ENCODE results near the gene PIK3R6.

PIK3R6 gene

GRCh38 chr17:8880466-8880865 is 13.0 kb upstream of the PIK3R6 start:
- TF ChIP-seq CTCF (conservative IDR thresholded peaks at IDR 0.05; ENCODE audit: low read length) (no peak), EZH2phosphoT487 (IDR thresholded peaks at IDR 0.05; ENCODE audit: borderline replicate concordance) (no peak)

GRCh38 chr17:8879410-8879809 is 11.9 kb upstream of the PIK3R6 start:
- no peaks in the 10 kb centered on the region for H3K4me1 ChIP-seq (ENCODE audit: insufficient read depth, low read length, poor library complexity, severe bottlenecking)
- H3K36me3 ChIP-seq (ENCODE audit: insufficient read depth, low read length): peaks cover 30% of the 10 kb centered on the region; the same call in 1 of the 2 replicates
- TF ChIP-seq EZH2phosphoT487 (IDR thresholded peaks at IDR 0.05; ENCODE audit: borderline replicate concordance) (no peak), CTCF (conservative IDR thresholded peaks at IDR 0.05; ENCODE audit: low read length) (no peak)
- no peaks in the 10 kb centered on the region for H4K20me1 ChIP-seq (ENCODE audit: insufficient read depth, low read length, poor library complexity, severe bottlenecking)
- H3K27me3 ChIP-seq (ENCODE audit: insufficient read depth, low read length, poor library complexity, severe bottlenecking): no peaks in the 10 kb centered on the region
- no peaks in the 10 kb centered on the region for H3K9me3 ChIP-seq (ENCODE audit: insufficient read depth, low read depth, low read length)
- no peaks in the 10 kb centered on the region for H3K79me2 ChIP-seq (ENCODE audit: insufficient read depth, low read length)
- H3K4me2 ChIP-seq (ENCODE audit: low read depth, low read length, poor library complexity, severe bottlenecking): no peak overlapping the region
- no peaks in the 10 kb centered on the region for H3K9me2 ChIP-seq (replicated peaks; ENCODE audit: low read depth, low read length)
- H3K4me3 ChIP-seq (ENCODE audit: low read length, poor library complexity, severe bottlenecking): no peak overlapping the region
- H3K9ac ChIP-seq (ENCODE audit: low read depth, low read length, poor library complexity, severe bottlenecking): no peak overlapping the region
- H2AFZ ChIP-seq (ENCODE audit: low read length): no peak overlapping the region
- no peaks in the 10 kb centered on the region for H3F3A ChIP-seq (ENCODE audit: low read depth)

More at GRCh38 chr17:8880466-8880865, 13.0 kb upstream of the PIK3R6 start:
- Histone ChIP-seq H3K9me3 (ENCODE audit: insufficient read depth, low read depth, low read length) (no peaks in the 10 kb centered on the region), H3K36me3 (ENCODE audit: insufficient read depth, low read length) (peaks cover 30% of the 10 kb centered on the region; the same call in 1 of the 2 replicates), H3K4me2 (ENCODE audit: low read depth, low read length, poor library complexity, severe bottlenecking) (no peak overlapping the region), H4K20me1 (ENCODE audit: insufficient read depth, low read length, poor library complexity, severe bottlenecking) (no peaks in the 10 kb centered on the region), H3K9me2 (replicated peaks; ENCODE audit: low read depth, low read length) (no peaks in the 10 kb centered on the region), H3K4me1 (ENCODE audit: insufficient read depth, low read length, poor library complexity, severe bottlenecking) (no peaks in the 10 kb centered on the region), H3K4me3 (ENCODE audit: low read length, poor library complexity, severe bottlenecking) (no peak overlapping the region), H3K9ac (ENCODE audit: low read depth, low read length, poor library complexity, severe bottlenecking) (no peak overlapping the region), H3K27me3 (ENCODE audit: insufficient read depth, low read length, poor library complexity, severe bottlenecking) (no peaks in the 10 kb centered on the region), H3F3A (ENCODE audit: low read depth) (no peaks in the 10 kb centered on the region), H2AFZ (ENCODE audit: low read length) (no peak overlapping the region), H3K79me2 (ENCODE audit: insufficient read depth, low read length) (no peaks in the 10 kb centered on the region)

- Histone ChIP-seq H3K4me2 (ENCODE audit: low read depth, low read length, poor library complexity, severe bottlenecking) (no peak overlapping the region), H3K9me3 (ENCODE audit: insufficient read depth, low read depth, low read length) (no peaks in the 10 kb centered on the region), H3K9me2 (replicated peaks; ENCODE audit: low read depth, low read length) (no peaks in the 10 kb centered on the region), H3K4me3 (ENCODE audit: low read length, poor library complexity, severe bottlenecking) (no peak overlapping the region), H3F3A (ENCODE audit: low read depth) (no peaks in the 10 kb centered on the region), H3K4me1 (ENCODE audit: insufficient read depth, low read length, poor library complexity, severe bottlenecking) (peaks cover 8% of the 10 kb centered on the region), H3K79me2 (ENCODE audit: insufficient read depth, low read length) (no peaks in the 10 kb centered on the region), H4K20me1 (ENCODE audit: insufficient read depth, low read length, poor library complexity, severe bottlenecking) (no peaks in the 10 kb centered on the region), H3K36me3 (ENCODE audit: insufficient read depth, low read length) (peaks cover 27% of the 10 kb centered on the region; the same call in 1 of the 2 replicates), H3K9ac (ENCODE audit: low read depth, low read length, poor library complexity, severe bottlenecking) (no peak overlapping the region), H3K27me3 (ENCODE audit: insufficient read depth, low read length, poor library complexity, severe bottlenecking) (no peaks in the 10 kb centered on the region), H2AFZ (ENCODE audit: low read length) (no peak overlapping the region)
- TF ChIP-seq EZH2phosphoT487 (IDR thresholded peaks at IDR 0.05; ENCODE audit: borderline replicate concordance) (no peak), CTCF (conservative IDR thresholded peaks at IDR 0.05; ENCODE audit: low read length) (no peak)
Observed at GRCh38 chr17:8877984-8878383, 10.5 kb upstream of the PIK3R6 start.
